PC-3 (cell line): Measurements from ENCODE around the gene SPTBN2. TPM values are rescaled to one million over a fixed set of nuclear protein-coding genes. Genes with fewer than 3 reads are reported as not detected.
A peak's percentile ranks its signal among the peaks of the same experiment; 100 is the strongest.

ENCODE experiments used
- ATAC-seq: fragments of 200-7000 bp; cut with Tn5 transposase; 2 replicates; pipeline ENCODE4 v1.9.1; 2020; ENCODE audit warnings: mild to moderate bottlenecking, moderate library complexity
- BruUV-seq: library from RNA; stranded (reverse); fragments of 400-500 nt; replicated peaks from 2 replicates; lab custom pipeline; 2021; lab: Mats Ljungman, UMichigan
- CTCF ChIA-PET: fragments of 300-600 bp; sonication (Branson Sonifier 250); formaldehyde crosslinking; loops from one replicate; lab custom pipeline; 2022; ENCODE audit warnings: antibody characterized with exemption; lab: Charles Lee
- POLR2A ChIA-PET: fragments of 300-600 bp; sonication (Branson Sonifier 250); formaldehyde crosslinking; loops from one replicate; lab custom pipeline; 2022; ENCODE audit warnings: antibody characterized with exemption; ENCODE audit not compliant: unreplicated experiment; lab: Charles Lee
- DNase-seq: peaks from one replicate; pipeline ENCODE4 v3.0.0-alpha.2; 2015
- H2AFZ ChIP-seq: fragments of 300-600 bp; sonication (generic); 2 replicates; pipeline ENCODE4 v1.6.0; 2016; ENCODE audit warnings: antibody characterized with exemption, low read length
- H3F3A ChIP-seq: fragments of 300-600 bp; sonication (generic); one replicate; pipeline ENCODE4 v1.6.0; 2017; ENCODE audit warnings: antibody characterized with exemption, low read length, control low read depth, mild to moderate bottlenecking; ENCODE audit not compliant: unreplicated experiment
- H3K27ac ChIP-seq: fragments of 300-600 bp; sonication (generic); 2 replicates; pipeline ENCODE4 v1.5.1; 2016; ENCODE audit warnings: mild to moderate bottlenecking, low read length
- H3K27me3 ChIP-seq: fragments of 300-600 bp; sonication (generic); 2 replicates; pipeline ENCODE4 v1.6.1; 2016; ENCODE audit warnings: low read length, mixed read lengths
- H3K36me3 ChIP-seq: fragments of 300-600 bp; sonication (generic); 2 replicates; pipeline ENCODE4 v1.6.1; 2016; ENCODE audit warnings: low read depth, mixed run types, low read length, mixed read lengths
- H3K4me1 ChIP-seq: fragments of 300-600 bp; sonication (generic); 2 replicates; pipeline ENCODE4 v1.5.1; 2016; ENCODE audit warnings: low read length; ENCODE audit not compliant: insufficient read depth
- H3K4me2 ChIP-seq: fragments of 300-600 bp; sonication (generic); 2 replicates; pipeline ENCODE4 v1.6.0; 2016; ENCODE audit warnings: low read length
- H3K4me3 ChIP-seq: fragments of 300-600 bp; sonication (generic); 2 replicates; pipeline ENCODE4 v1.5.1; 2016; ENCODE audit warnings: mild to moderate bottlenecking, low read length, mixed read lengths
- H3K79me2 ChIP-seq: fragments of 300-600 bp; sonication (generic); 2 replicates; pipeline ENCODE4 v1.6.1; 2017; ENCODE audit warnings: low read length, mixed read lengths
- H3K9ac ChIP-seq: fragments of 300-600 bp; sonication (generic); 2 replicates; pipeline ENCODE4 v1.6.0; 2016; ENCODE audit warnings: mild to moderate bottlenecking, low read length
- H3K9me2 ChIP-seq: fragments of 300-600 bp; sonication (generic); replicated peaks from 2 replicates; pipeline ENCODE4 v1.6.1; 2016; ENCODE audit warnings: mixed run types, low read length, mixed read lengths
- H3K9me3 ChIP-seq: fragments of 300-600 bp; sonication (generic); 2 replicates; pipeline ENCODE4 v1.6.1; 2016; ENCODE audit warnings: low read length, mixed read lengths
- H4K20me1 ChIP-seq: fragments of 300-600 bp; sonication (generic); 2 replicates; pipeline ENCODE4 v1.6.1; 2016; ENCODE audit warnings: low read length, mixed read lengths
- CTCF ChIP-seq: fragments of 300-600 bp; sonication (generic); conservative IDR thresholded peaks from 2 replicates; pipeline ENCODE4 v1.5.1; 2017; ENCODE audit warnings: antibody characterized with exemption, low read depth, mild to moderate bottlenecking, low read length
- EZH2 ChIP-seq: fragments of 300-600 bp; sonication (generic); IDR thresholded peaks from one replicate; pipeline ENCODE4 v1.6.1; 2017; ENCODE audit warnings: antibody characterized with exemption, mild to moderate bottlenecking, low read length; ENCODE audit not compliant: unreplicated experiment
- EZH2phosphoT487 ChIP-seq: fragments of 300-600 bp; sonication (generic); IDR thresholded peaks from 2 replicates; pipeline ENCODE4 v1.6.1; 2018; ENCODE audit warnings: mild to moderate bottlenecking, antibody characterized with exemption, low read length, borderline replicate concordance
- intact Hi-C: fragments of 100-400 bp; cut with micrococcal nuclease; formaldehyde crosslinking; loops from 2 replicates; pipeline ENCODE4 v1.9.0; 2023
- total RNA-seq: library from RNA; depleted of rRNA; stranded (reverse); fragments of >200 nt; gene quantifications from 2 replicates; pipeline ENCODE4 v1.2.3, GENCODE V29; 2014

SPTBN2 gene
- total RNA-seq, 1 experiment from 2014 or later, result 74.9 TPM

- H3K9ac ChIP-seq, result no peak overlapping the region
- CTCF ChIA-PET, result no interaction called here
- H2AFZ ChIP-seq, result no peak overlapping the region
These were observed 35.5 kb downstream of the SPTBN2 start for GRCh38 chr11:66693356-66694055.

GRCh38 chr11:66692871-66693331 is 36.1 kb downstream of the SPTBN2 start:
- H3K9ac ChIP-seq, result no peak overlapping the region
- H3K9me2 ChIP-seq, result no peaks in the 10 kb centered on the region
- intact Hi-C loops, result no loop called here
- peaks cover 22% of the 10 kb centered on the region for H3K36me3 ChIP-seq
- H3K27me3 ChIP-seq, result no peaks in the 10 kb centered on the region
- no peak overlapping the region for H3K4me2 ChIP-seq
- no peaks in the 10 kb centered on the region for H3K9me3 ChIP-seq
- H3K79me2 ChIP-seq, result no peaks in the 10 kb centered on the region
- BruUV-seq, result no TSS peak
- no peak overlapping the region for H3K4me3 ChIP-seq
- H2AFZ ChIP-seq, result no peak overlapping the region
- no peaks in the 10 kb centered on the region for H3K4me1 ChIP-seq
- H3F3A ChIP-seq, result no peaks in the 10 kb centered on the region
- no peak for TF ChIP-seq CTCF
- TF ChIP-seq EZH2, result no peak
- TF ChIP-seq EZH2phosphoT487, result no peak
- ATAC-seq, result no peak
- CTCF ChIA-PET, result no interaction called here
- POLR2A ChIA-PET, result no interaction called here
- DNase-seq, result no peak
- no peak overlapping the region for H3K27ac ChIP-seq
- H4K20me1 ChIP-seq, result no peaks in the 10 kb centered on the region

More at GRCh38 chr11:66693356-66694055, 35.5 kb downstream of the SPTBN2 start:
- Histone ChIP-seq H3K27ac (no peak overlapping the region), H4K20me1 (no peaks in the 10 kb centered on the region), H3K4me2 (no peak overlapping the region), H3K27me3 (no peaks in the 10 kb centered on the region), H3K9me2 (no peaks in the 10 kb centered on the region), H3K36me3 (peaks cover 25% of the 10 kb centered on the region), H3K79me2 (no peaks in the 10 kb centered on the region), H3K4me1 (no peaks in the 10 kb centered on the region), H3K4me3 (no peak overlapping the region), H3F3A (no peaks in the 10 kb centered on the region), H3K9me3 (no peaks in the 10 kb centered on the region)
- BruUV-seq, result TSS peak; percentile 30
- no peak for TF ChIP-seq EZH2
- TF ChIP-seq EZH2phosphoT487, result no peak
- no peak for TF ChIP-seq CTCF
- DNase-seq, result no peak
- POLR2A ChIA-PET, result no interaction called here
- no peak for ATAC-seq
- intact Hi-C loops, result loop anchor here (1.0 to 2.0 kb wide), 5 partner anchors 33 to 141 kb away; a partner anchor contains a TSS

GRCh38 chr11:66692446-66692845 is 36.6 kb downstream of the SPTBN2 start:
- no peaks in the 10 kb centered on the region for H3K4me1 ChIP-seq
- H3K9me2 ChIP-seq, result no peaks in the 10 kb centered on the region
- peaks cover 22% of the 10 kb centered on the region for H3K36me3 ChIP-seq
- no peaks in the 10 kb centered on the region for H3F3A ChIP-seq
- H3K9ac ChIP-seq, result no peak overlapping the region
- CTCF ChIA-PET, result no interaction called here
- H3K9me3 ChIP-seq, result no peaks in the 10 kb centered on the region
- TF ChIP-seq CTCF (no peak), EZH2phosphoT487 (no peak), EZH2 (no peak)
- DNase-seq (no peak), ATAC-seq (no peak)
- no peak overlapping the region for H3K4me2 ChIP-seq
- H3K27ac ChIP-seq, result no peak overlapping the region
- no TSS peak for BruUV-seq
- H3K27me3 ChIP-seq, result no peaks in the 10 kb centered on the region
- H3K4me3 ChIP-seq, result no peak overlapping the region
- intact Hi-C loops, result no loop called here
- no peaks in the 10 kb centered on the region for H3K79me2 ChIP-seq
- POLR2A ChIA-PET, result no interaction called here
- H4K20me1 ChIP-seq, result no peaks in the 10 kb centered on the region
- no peak overlapping the region for H2AFZ ChIP-seq
